IMR-90 (cell line): ENCODE results near the gene CAPN9. TPM values are rescaled to one million over a fixed set of nuclear protein-coding genes. Genes with fewer than 3 reads are reported as not detected.

Experiments
- ATAC-seq: fragments of 200-7000 bp; cut with Tn5 transposase; 2 replicates; pipeline ENCODE4 v1.9.1; 2020; ENCODE audit warnings: low read depth, mild to moderate bottlenecking, moderate library complexity
- BruUV-seq: library from RNA; stranded (reverse); fragments of 400-500 nt; replicated peaks from 2 replicates; lab custom pipeline; 2021; lab: Mats Ljungman, UMichigan
- CTCF ChIA-PET: fragments of 300-600 bp; formaldehyde crosslinking; extraction: SDS; loops from one replicate; lab custom pipeline; 2021; ENCODE audit warnings: antibody characterized with exemption; lab: Yijun Ruan, JAX
- POLR2A ChIA-PET: fragments of 300-600 bp; sonication (Branson Sonifier 250); formaldehyde crosslinking; loops from one replicate; lab custom pipeline; 2022; ENCODE audit warnings: antibody characterized with exemption; ENCODE audit not compliant: unreplicated experiment; lab: Charles Lee
- DNase-seq: peaks from one replicate; pipeline ENCODE4 v3.0.0; 2013
- H2AFZ ChIP-seq: replicated peaks from 2 replicates; pipeline ENCODE3; 2013; ENCODE audit warnings: low read length, mild to moderate bottlenecking; ENCODE audit not compliant: poor library complexity
- H2AK5ac ChIP-seq: 2 replicates; pipeline ENCODE4 v1.6.1; 2013; ENCODE audit warnings: low read depth, low read length, inconsistent platforms
- H2AK9ac ChIP-seq: replicated peaks from 2 replicates; pipeline ENCODE3; 2013; ENCODE audit warnings: mild to moderate bottlenecking, low read depth, low read length, moderate library complexity; ENCODE audit not compliant: poor library complexity
- H2BK120ac ChIP-seq: 2 replicates; pipeline ENCODE4 v1.6.1; 2013; ENCODE audit warnings: low read depth, low read length, inconsistent platforms
- H2BK15ac ChIP-seq: 3 replicates; pipeline ENCODE4 v1.6.1; 2013; ENCODE audit warnings: low read depth, low read length, inconsistent platforms
- H2BK20ac ChIP-seq: 2 replicates; pipeline ENCODE4 v1.6.1; 2013; ENCODE audit warnings: low read depth, mild to moderate bottlenecking, inconsistent platforms, low read length, moderate library complexity
- H2BK5ac ChIP-seq: 2 replicates; pipeline ENCODE4 v1.6.1; 2013; ENCODE audit warnings: mild to moderate bottlenecking, low read depth, low read length, inconsistent platforms; ENCODE audit not compliant: poor library complexity, severe bottlenecking
- H3K14ac ChIP-seq: replicated peaks from 2 replicates; pipeline ENCODE4 v1.6.1; 2013; ENCODE audit warnings: low read depth, low read length, inconsistent platforms
- H3K18ac ChIP-seq: 2 replicates; pipeline ENCODE4 v1.6.1; 2013; ENCODE audit warnings: low read depth, low read length, control low read depth
- H3K23ac ChIP-seq: 2 replicates; pipeline ENCODE4 v1.6.1; 2013; ENCODE audit warnings: low read depth, low read length, inconsistent platforms
- H3K27ac ChIP-seq: 2 replicates; pipeline ENCODE4 v1.5.1; 2013; ENCODE audit warnings: mild to moderate bottlenecking, control low read depth, low read length; ENCODE audit not compliant: insufficient read depth
- H3K27me3 ChIP-seq: 2 replicates; pipeline ENCODE4 v1.6.1; 2013; ENCODE audit warnings: low read length; ENCODE audit not compliant: control insufficient read depth, insufficient read depth
- H3K36me3 ChIP-seq: 2 replicates; pipeline ENCODE4 v1.6.1; 2013; ENCODE audit warnings: low read length, mixed read lengths; ENCODE audit not compliant: control insufficient read depth, insufficient read depth
- H3K4ac ChIP-seq: 2 replicates; pipeline ENCODE4 v1.6.1; 2013; ENCODE audit warnings: low read depth, low read length, inconsistent platforms
- H3K4me1 ChIP-seq: 2 replicates; pipeline ENCODE4 v1.6.1; 2013; ENCODE audit warnings: low read length, mixed read lengths; ENCODE audit not compliant: control insufficient read depth, insufficient read depth
- H3K4me2 ChIP-seq: 2 replicates; pipeline ENCODE4 v1.6.1; 2013; ENCODE audit warnings: low read depth, mild to moderate bottlenecking, control low read depth, low read length, moderate library complexity
- H3K4me3 ChIP-seq: 2 replicates; pipeline ENCODE4 v1.5.1; 2013; ENCODE audit warnings: low read depth, mild to moderate bottlenecking, control low read depth, low read length, moderate library complexity; ENCODE audit not compliant: insufficient read depth
- H3K56ac ChIP-seq: 2 replicates; pipeline ENCODE4 v1.6.1; 2013; ENCODE audit warnings: low read length, inconsistent platforms; ENCODE audit not compliant: insufficient read depth; ENCODE audit errors: extremely low read depth
- H3K79me1 ChIP-seq, 2 experiments: 2 replicates each; pipeline ENCODE4 v1.6.1; 2013; ENCODE audit warnings: low read length in 2 of 2, inconsistent platforms in 1 of 2, low read depth in 1 of 2
- H3K9ac ChIP-seq: 2 replicates; pipeline ENCODE4 v1.6.1; 2013; ENCODE audit warnings: low read depth, low read length, control low read depth
- H3K9me1 ChIP-seq: 2 replicates; pipeline ENCODE4 v1.6.1; 2013; ENCODE audit warnings: low read length, inconsistent platforms; ENCODE audit not compliant: insufficient read depth
- H3K9me3 ChIP-seq: 2 replicates; pipeline ENCODE4 v1.6.1; 2013; ENCODE audit warnings: low read length; ENCODE audit not compliant: control insufficient read depth, insufficient read depth
- H4K20me1 ChIP-seq: 2 replicates; pipeline ENCODE4 v1.6.1; 2013; ENCODE audit warnings: low read length, inconsistent platforms; ENCODE audit not compliant: insufficient read depth
- H4K5ac ChIP-seq: 2 replicates; pipeline ENCODE4 v1.6.1; 2013; ENCODE audit warnings: mild to moderate bottlenecking, low read depth, low read length, control low read depth
- H4K8ac ChIP-seq, 2 experiments: 2 replicates each; pipeline ENCODE4 v1.6.1; 2013; ENCODE audit warnings: low read depth in 2 of 2, low read length in 2 of 2, control low read depth in 1 of 2, inconsistent platforms in 1 of 2
- H4K91ac ChIP-seq: 2 replicates; pipeline ENCODE4 v1.6.1; 2013; ENCODE audit warnings: low read depth, low read length, inconsistent platforms; ENCODE audit not compliant: insufficient read depth
- CHD1 ChIP-seq: IDR thresholded peaks from 2 replicates; pipeline ENCODE4 v1.6.1; 2012; ENCODE audit warnings: low read depth, low read length, improper control_type of control experiment
- RCOR1 ChIP-seq: IDR thresholded peaks from 2 replicates; pipeline ENCODE4 v1.6.1; 2012; ENCODE audit warnings: mild to moderate bottlenecking, low read length, improper control_type of control experiment; ENCODE audit not compliant: insufficient replicate concordance
- WGBS, 2 experiments: methylation state at CpG; one replicate each; pipeline versions ENCODE4 v1.1.5 to v1.1.7; 2013; ENCODE audit warnings: missing lambda C conversion rate in 2 of 2; ENCODE audit not compliant: insufficient read length in 1 of 2; ENCODE audit errors: extremely low coverage in 2 of 2; 5-methylcytosine and 5-hydroxymethylcytosine counted together
- dilution Hi-C: fragments of 300-500 bp; cut with HindIII; formaldehyde crosslinking; loops from one replicate; pipeline ENCODE4 v1.14.3; 2018; ENCODE audit warnings: low sequenced_read_pairs; ENCODE audit not compliant: unreplicated experiment
- in situ Hi-C: fragments of 300-500 bp; cut with MboI; formaldehyde crosslinking; loops from 3 replicates; pipeline ENCODE4 v1.14.3; 2019; ENCODE audit warnings: low sequenced_read_pairs, inconsistent platforms, mixed read lengths
- intact Hi-C: fragments of 100-400 bp; cut with micrococcal nuclease; formaldehyde crosslinking; loops from 2 replicates; pipeline ENCODE4 v1.10.0; 2022
- polyA plus RNA-seq, 3 experiments: library from polyadenylated mRNA; depleted of rRNA; stranded (reverse); fragments of >200 nt; gene quantifications; 2 replicates each; pipeline ENCODE4 v1.2.3, GENCODE V29; 2012; ENCODE audit warnings: low replicate concordance in 1 of 3
- total RNA-seq: library from RNA; depleted of rRNA; stranded (reverse); fragments of >200 nt; gene quantifications from 2 replicates; pipeline ENCODE4 v1.2.3, GENCODE V29; 2012

CAPN9 gene
- total and polyA plus RNA-seq, 2 of the 4 experiments (the other 2 are of a cell fraction), result not detected

- Histone ChIP-seq H3K18ac (no peak overlapping the region), H3K9me3 (no peaks in the 10 kb centered on the region), H3K4me1 (peaks cover 9% of the 10 kb centered on the region; the same call in 1 of the 2 replicates), H3K27ac (no peak overlapping the region), H2BK15ac (no peak overlapping the region), H3K56ac (no peak overlapping the region), H2BK120ac (no peak overlapping the region), H3K23ac (no peak overlapping the region), H3K9me1 (peaks cover 3% of the 10 kb centered on the region; the same call in 1 of the 2 replicates), H3K27me3 (peaks cover 2% of the 10 kb centered on the region; the same call in 1 of the 2 replicates), H3K4ac (no peak overlapping the region), H2AFZ (no peak overlapping the region), H3K9ac (no peak overlapping the region), H2AK9ac (no peak overlapping the region), H3K14ac (no peak overlapping the region), H3K79me1 (no peaks in the 10 kb centered on the region), H2BK20ac (no peak overlapping the region), H4K5ac (no peak overlapping the region), H4K91ac (no peak overlapping the region), H3K4me3 (no peak overlapping the region), H2AK5ac (no peak overlapping the region), H4K8ac (no peak overlapping the region), H3K4me2 (no peak overlapping the region), H4K20me1 (no peaks in the 10 kb centered on the region), H3K36me3 (no peaks in the 10 kb centered on the region), H2BK5ac (no peak overlapping the region)
- no peak for TF ChIP-seq CHD1
- TF ChIP-seq RCOR1, result no peak
- intact Hi-C loops (loop anchor here (5.0 kb wide), 1 partner anchor 37 kb away; the partner anchor contains the start of gene AGT), dilution Hi-C loops (no loop called here), in situ Hi-C loops (no loop called here)
- DNase-seq (no peak), ATAC-seq (no peak)
- no TSS peak for BruUV-seq
- no CpG with 5 or more reads among the region's 3 CpGs for WGBS, 2 experiments
- ChIA-PET POLR2A (no interaction called here), CTCF (no interaction called here)
Observed at GRCh38 chr1:230749635-230750034, 2.4 kb downstream of the CAPN9 start.
